ENCODE results near the gene DCDC2.
"Not testable (repeated sequence)": the region's sequence is repeated elsewhere in the genome, so short reads cannot be mapped to it uniquely, and the experiment has no call there.

DCDC2 gene

GRCh38 chr6:24357336-24358218 is at the start of gene DCDC2:
DCDC2 (minus strand) TSS chr6:24358059; CDS start chr6:24357750, 309 bp downstream.
- TF ChIP-seq CTCF (IDR thresholded peaks at IDR 0.05; ENCODE audit: low read depth, low read length, missing control alignments): no peak
- H3K4me3 ChIP-seq (replicated peaks; ENCODE audit: low read depth, low read length): no peak within 1 kb of the TSS

GRCh38 chr6:24405262-24405661 is 47.4 kb upstream of the DCDC2 start:
- DNase-seq (ENCODE audit: extremely low read depth, low read depth): no peak
- H3K4me3 ChIP-seq (replicated peaks; ENCODE audit: low read depth, low read length): no peak overlapping the region
- TF ChIP-seq CTCF (IDR thresholded peaks at IDR 0.05; ENCODE audit: low read depth, low read length, missing control alignments): no peak

More at GRCh38 chr6:24357336-24358218, at the start of gene DCDC2:
- no peak for DNase-seq (ENCODE audit: extremely low read depth, low read depth)

GRCh38 chr6:24403501-24403824 is 45.6 kb upstream of the DCDC2 start:
- peak overlapping the region; percentile 94 for H3K4me3 ChIP-seq (replicated peaks; ENCODE audit: low read depth, low read length)
- DNase-seq (ENCODE audit: extremely low read depth, low read depth): no peak
- no peak for TF ChIP-seq CTCF (IDR thresholded peaks at IDR 0.05; ENCODE audit: low read depth, low read length, missing control alignments)

- TF ChIP-seq CTCF (IDR thresholded peaks at IDR 0.05; ENCODE audit: low read depth, low read length, missing control alignments): no peak
- no peak for DNase-seq (ENCODE audit: extremely low read depth, low read depth)
- H3K4me3 ChIP-seq (replicated peaks; ENCODE audit: low read depth, low read length): peak within 1 kb of the TSS; percentile 94
Measured at GRCh38 chr6:24402697-24403500, 45.0 kb upstream of the DCDC2 start, which contains the start of gene MRS2. MRS2 (plus strand) TSS chr6:24402936; CDS start chr6:24403047, 111 bp downstream.

GRCh38 chr6:24401458-24401857 is 43.6 kb upstream of the DCDC2 start:
- TF ChIP-seq CTCF (IDR thresholded peaks at IDR 0.05; ENCODE audit: low read depth, low read length, missing control alignments): no peak
- DNase-seq (ENCODE audit: extremely low read depth, low read depth): no peak
- no peak overlapping the region for H3K4me3 ChIP-seq (replicated peaks; ENCODE audit: low read depth, low read length)

GRCh38 chr6:24400045-24401039 is 42.5 kb upstream of the DCDC2 start:
- DNase-seq (ENCODE audit: extremely low read depth, low read depth); H3K4me3 ChIP-seq (replicated peaks; ENCODE audit: low read depth, low read length): not testable (repeated sequence)
